ENCODE data around the gene PREP.

DNA sequence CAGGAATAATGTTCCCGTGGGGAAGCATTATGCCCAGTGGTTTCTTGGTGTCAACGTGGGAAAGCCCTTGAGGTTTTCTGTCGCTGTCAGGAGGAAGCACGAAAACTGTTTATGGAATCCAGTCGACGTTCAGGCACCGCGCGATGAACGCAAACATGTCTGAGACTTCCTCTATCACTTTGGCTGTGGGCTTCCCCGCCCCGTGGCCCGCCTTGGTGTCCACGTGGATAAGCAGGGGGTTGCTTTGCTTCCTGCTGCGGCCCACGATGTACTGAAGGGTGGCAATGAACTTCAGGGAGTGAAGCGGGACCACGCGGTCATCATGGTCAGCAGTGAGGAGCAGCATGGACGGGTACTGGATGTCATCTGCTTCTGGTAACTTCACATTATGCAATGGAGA lies 124.8 kb downstream of the PREP start:
- TF ChIP-seq, protein P1, sequence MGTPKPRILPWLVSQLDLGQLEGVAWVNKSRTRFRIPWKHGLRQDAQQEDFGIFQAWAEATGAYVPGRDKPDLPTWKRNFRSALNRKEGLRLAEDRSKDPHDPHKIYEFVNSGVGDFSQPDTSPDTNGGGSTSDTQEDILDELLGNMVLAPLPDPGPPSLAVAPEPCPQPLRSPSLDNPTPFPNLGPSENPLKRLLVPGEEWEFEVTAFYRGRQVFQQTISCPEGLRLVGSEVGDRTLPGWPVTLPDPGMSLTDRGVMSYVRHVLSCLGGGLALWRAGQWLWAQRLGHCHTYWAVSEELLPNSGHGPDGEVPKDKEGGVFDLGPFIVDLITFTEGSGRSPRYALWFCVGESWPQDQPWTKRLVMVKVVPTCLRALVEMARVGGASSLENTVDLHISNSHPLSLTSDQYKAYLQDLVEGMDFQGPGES (IDR thresholded peaks at IDR 0.05; ENCODE audit: low read depth, low read length): no peak
- TF ChIP-seq, protein P2, sequence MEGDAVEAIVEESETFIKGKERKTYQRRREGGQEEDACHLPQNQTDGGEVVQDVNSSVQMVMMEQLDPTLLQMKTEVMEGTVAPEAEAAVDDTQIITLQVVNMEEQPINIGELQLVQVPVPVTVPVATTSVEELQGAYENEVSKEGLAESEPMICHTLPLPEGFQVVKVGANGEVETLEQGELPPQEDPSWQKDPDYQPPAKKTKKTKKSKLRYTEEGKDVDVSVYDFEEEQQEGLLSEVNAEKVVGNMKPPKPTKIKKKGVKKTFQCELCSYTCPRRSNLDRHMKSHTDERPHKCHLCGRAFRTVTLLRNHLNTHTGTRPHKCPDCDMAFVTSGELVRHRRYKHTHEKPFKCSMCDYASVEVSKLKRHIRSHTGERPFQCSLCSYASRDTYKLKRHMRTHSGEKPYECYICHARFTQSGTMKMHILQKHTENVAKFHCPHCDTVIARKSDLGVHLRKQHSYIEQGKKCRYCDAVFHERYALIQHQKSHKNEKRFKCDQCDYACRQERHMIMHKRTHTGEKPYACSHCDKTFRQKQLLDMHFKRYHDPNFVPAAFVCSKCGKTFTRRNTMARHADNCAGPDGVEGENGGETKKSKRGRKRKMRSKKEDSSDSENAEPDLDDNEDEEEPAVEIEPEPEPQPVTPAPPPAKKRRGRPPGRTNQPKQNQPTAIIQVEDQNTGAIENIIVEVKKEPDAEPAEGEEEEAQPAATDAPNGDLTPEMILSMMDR (IDR thresholded peaks at IDR 0.05): no peak

Data from SK-N-SH (cell line).